Aorta (tissue), 5 donors: Measurements from ENCODE around the gene MTHFS. TPM values are rescaled to one million over a fixed set of nuclear protein-coding genes. Genes with fewer than 3 reads are reported as not detected.
"Not testable (repeated sequence)": the region's sequence is repeated elsewhere in the genome, so short reads cannot be mapped to it uniquely, and the experiment has no call there.

ENCODE experiments used
- ATAC-seq: fragments of 200-7000 bp; cut with Tn5 transposase; one replicate; pipeline ENCODE4 v1.9.1; 2022; ENCODE audit warnings: moderate library complexity; ENCODE audit not compliant: low FRiP score
- DNase-seq, 2 donors: peaks; one replicate each; pipeline ENCODE4 v3.0.0-alpha.2; 2020
- H3K27ac ChIP-seq, 2 donors: one replicate each; pipeline ENCODE4 v1.5.1; 2013; ENCODE audit warnings: low read length in 2 of 2, mild to moderate bottlenecking in 2 of 2, moderate library complexity in 2 of 2, control low read depth in 1 of 2, inconsistent platforms in 1 of 2, low read depth in 1 of 2
- H3K27me3 ChIP-seq, 2 donors: one replicate each; pipeline ENCODE4 v1.6.1; 2013; ENCODE audit warnings: control low read depth in 1 of 2, low read length in 1 of 2, mild to moderate bottlenecking in 1 of 2, moderate library complexity in 1 of 2; ENCODE audit not compliant: insufficient read depth in 2 of 2, control insufficient read depth in 1 of 2
- H3K36me3 ChIP-seq, 2 donors: one replicate each; pipeline ENCODE4 v1.6.1; 2013; ENCODE audit warnings: control low read depth in 1 of 2, low read length in 1 of 2, mild to moderate bottlenecking in 1 of 2; ENCODE audit not compliant: insufficient read depth in 2 of 2, control insufficient read depth in 1 of 2
- H3K4me1 ChIP-seq, 2 donors: one replicate each; pipeline ENCODE4 v1.6.1; 2013; ENCODE audit warnings: low read length in 2 of 2, control low read depth in 1 of 2, mild to moderate bottlenecking in 1 of 2, moderate library complexity in 1 of 2; ENCODE audit not compliant: insufficient read depth in 2 of 2, control insufficient read depth in 1 of 2
- H3K4me3 ChIP-seq, 2 donors: one replicate each; pipeline ENCODE4 v1.5.1; 2013; ENCODE audit warnings: low read length in 2 of 2, control low read depth in 1 of 2, mild to moderate bottlenecking in 1 of 2
- H3K9me3 ChIP-seq: one replicate; pipeline ENCODE4 v1.6.1; 2013; ENCODE audit warnings: mild to moderate bottlenecking, low read length; ENCODE audit not compliant: control insufficient read depth
- WGBS, 2 donors: extraction: QIAGEN DNeasy Blood & Tissue Kit; methylation state at CpG; one replicate each; pipeline ENCODE4 v1.1.7; 2013; 5-methylcytosine and 5-hydroxymethylcytosine counted together
- intact Hi-C, 2 donors: fragments of 100-400 bp; cut with DNase I; formaldehyde crosslinking; loops; one replicate each; pipeline versions ENCODE4 v1.14.2 to v1.15.0; 2022
- long read RNA-seq, 2 donors: library from polyadenylated mRNA; unstranded; transcript quantifications; one replicate each; pipeline ENCODE4 v2.0.0, GENCODE V29; 2020 to 2021
- polyA plus RNA-seq, 2 donors: library from polyadenylated mRNA; stranded (reverse); fragments of 200-250 nt; gene quantifications; one replicate each; pipeline ENCODE4 v1.2.3, GENCODE V29; 2013
- total RNA-seq, 2 donors: library from RNA; stranded (reverse); fragmentation: NEBNext Ultra II Directional; extraction: Animal tissue kit (Norgen Biotek cat#: 25700); gene quantifications; one replicate each; pipeline ENCODE4 v1.2.1, GENCODE V29; 2021
- donor health status: healthy with polysubstance abuse.
- donor health status: Bipolar disorder and iron deficiency.
- donor health status: DM: no; HTN: no; CAD: no.
- donor health status: DM: no; HTN: no; CAD: no.
- donor health status: DM: yes; HTN: yes; CAD: no.

The MTHFS gene
- total RNA-seq (10 to 100 TPM in 1 of 2 donors, 1 to 10 TPM in 1; 8.6 to 15.4 TPM), polyA plus RNA-seq (10 to 100 TPM; 22.7 to 50.2 TPM)
- long read RNA-seq, donor 1, partial matches to known transcripts: 0 of 7 reads
- long read RNA-seq, donor 1, other reads (novel, unspliced or antisense): 1 of 7 reads
- long read RNA-seq, donor 2, transcript MTHFS-201 (3 exons, 907 nt): major isoform, 6 of 9 reads
- long read RNA-seq, donor 2, partial matches to known transcripts: 1 of 9 reads
- long read RNA-seq, donor 2, other reads (novel, unspliced or antisense): 2 of 9 reads

DNA sequence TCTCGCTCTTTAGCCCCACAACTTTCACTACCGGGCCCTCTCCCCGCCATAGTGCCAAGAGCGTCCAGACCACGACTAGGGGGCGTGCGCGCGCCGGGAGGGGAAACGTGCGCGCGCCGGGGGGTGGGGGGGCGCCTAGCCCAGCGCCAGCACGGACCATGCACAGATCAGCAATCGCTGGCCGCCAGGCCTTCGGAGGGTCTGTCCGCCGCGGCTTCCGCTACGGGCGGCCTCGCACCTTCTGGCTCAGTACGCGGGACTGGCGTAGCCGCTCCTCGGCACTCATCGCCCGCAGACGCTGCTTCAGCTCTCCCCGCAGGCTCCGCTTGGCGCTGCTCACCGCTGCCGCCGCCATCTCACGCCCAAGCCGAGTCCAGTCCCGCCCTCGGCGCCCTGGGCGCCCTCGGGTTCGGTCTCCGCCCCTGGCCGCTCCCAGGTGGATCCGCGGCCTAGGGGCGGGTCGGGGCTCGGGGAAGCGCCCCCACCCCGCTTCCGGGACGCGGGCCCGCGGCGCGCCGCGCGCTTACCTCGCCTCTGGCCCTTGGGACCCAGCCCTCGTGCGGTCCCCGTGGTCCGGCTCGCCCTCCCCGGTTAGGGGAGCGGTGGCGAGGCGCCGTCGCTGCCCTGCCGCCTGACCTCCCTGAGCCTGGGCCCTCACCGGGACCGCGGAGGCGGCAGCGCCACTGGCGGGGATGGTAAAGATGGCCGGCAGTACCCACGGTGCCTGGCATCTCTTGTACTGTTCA, at the start of gene MTHFS:
Gene MTHFS (minus strand): TSS at position 381 of the 746 bp plus-strand sequence. CDS start 26 bp downstream, at position 355.
- 0 to 1% methylated on average over 82 to 90 of the region's 90 CpGs for WGBS, 2 donors

GRCh38 chr15:79944622-79945021, 47.8 kb upstream of the MTHFS start:
- Histone ChIP-seq H3K27me3 (peaks cover 0 to 2% of the 10 kb centered on the region in 2 donors), H3K4me1 (no peaks in the 10 kb centered on the region), H3K27ac (no peak overlapping the region), H3K4me3 (no peak overlapping the region), H3K9me3 (no peaks in the 10 kb centered on the region), H3K36me3 (no peaks in the 10 kb centered on the region)
- DNase-seq: no peak
- no peak for ATAC-seq
- 80 to 83% methylated on average over 7 of the region's 7 CpGs for WGBS, 2 donors
- intact Hi-C loops: no loop called here

More for the DNA sequence above, at the start of gene MTHFS:
- ATAC-seq (peak; percentile 96), DNase-seq (peak; percentile 84 to 90)
- H3K9me3 ChIP-seq: no peaks in the 10 kb centered on the region
- peak within 1 kb of the TSS; percentile 59 to 80 for H3K27ac ChIP-seq
- H3K27me3 ChIP-seq: no peaks in the 10 kb centered on the region
- H3K4me1 ChIP-seq: peaks cover 0 to 2% of the 10 kb centered on the region in 2 donors
- peaks cover 0 to 3% of the 10 kb centered on the region in 2 donors for H3K36me3 ChIP-seq
- intact Hi-C loops: loop anchor here in 1 of 2 donors (2.0 to 10.0 kb wide), 3 partner anchors 26 to 278 kb away; no protein-coding TSS in a partner anchor
- H3K4me3 ChIP-seq: peak within 1 kb of the TSS; percentile 50 to 94

DNA sequence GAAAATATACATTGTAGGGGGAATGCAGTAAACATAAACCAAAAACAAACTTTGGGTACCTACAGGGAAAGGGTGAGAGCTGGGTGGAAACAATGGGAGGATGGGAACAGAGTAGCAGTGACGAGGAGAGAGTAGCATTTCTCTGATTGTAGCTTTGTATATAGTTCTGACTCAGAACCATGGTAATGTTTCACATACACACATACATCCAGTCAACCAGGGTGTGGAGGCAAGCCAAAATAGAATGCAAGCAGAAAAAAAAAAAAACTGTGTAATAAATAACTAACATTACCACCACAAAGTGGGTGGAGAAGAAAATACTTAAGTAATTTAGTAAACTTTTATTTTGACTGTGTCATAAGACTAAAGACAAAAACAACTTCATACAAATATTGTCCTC, 47.0 kb upstream of the MTHFS start:
- no peak overlapping the region for H3K27ac ChIP-seq
- intact Hi-C loops: no loop called here
- no peak overlapping the region for H3K4me3 ChIP-seq
- 63 to 65% methylated on average over 1 of the region's 1 CpG for WGBS, 2 donors
- H3K9me3 ChIP-seq: no peaks in the 10 kb centered on the region
- no peak for ATAC-seq
- H3K36me3 ChIP-seq: no peaks in the 10 kb centered on the region
- no peak for DNase-seq
- peaks cover 0 to 2% of the 10 kb centered on the region in 2 donors for H3K27me3 ChIP-seq
- H3K4me1 ChIP-seq: no peaks in the 10 kb centered on the region

DNA sequence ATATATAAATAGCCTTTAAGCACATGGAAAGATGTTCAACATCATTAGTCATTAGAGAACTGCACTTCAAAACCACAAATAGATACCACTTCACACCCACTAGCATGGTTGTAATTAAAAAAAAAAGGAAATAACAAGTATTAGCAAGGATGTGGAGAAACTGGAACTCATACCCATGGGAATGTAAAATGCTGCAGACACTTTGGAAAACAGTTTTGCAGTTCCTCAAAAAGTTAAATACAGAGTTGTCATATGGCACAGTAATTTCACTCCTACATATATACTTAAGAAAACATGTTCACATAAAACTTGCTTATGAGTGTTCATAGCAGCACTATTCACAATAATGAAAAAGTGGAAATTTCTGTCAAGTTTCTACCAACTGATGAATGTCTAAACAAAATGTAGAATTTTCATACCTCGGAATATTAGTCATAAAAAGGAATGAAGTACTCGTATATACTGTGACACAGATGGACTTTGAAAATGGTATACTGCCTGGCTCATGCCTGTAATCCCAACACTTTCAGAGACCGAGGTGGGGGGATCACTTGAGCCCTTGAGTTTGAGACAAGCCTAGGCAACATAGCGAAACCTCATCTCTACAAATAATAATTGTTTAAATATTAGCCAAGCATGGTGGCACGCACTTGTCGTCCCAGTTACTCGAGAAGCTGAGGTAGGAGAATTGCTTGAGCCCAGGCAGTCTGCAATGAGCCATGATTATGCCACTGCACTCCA, 46.1 kb upstream of the MTHFS start:
- ATAC-seq: no peak
- H3K4me3 ChIP-seq: no peak overlapping the region
- no peaks in the 10 kb centered on the region for H3K9me3 ChIP-seq
- WGBS, 2 donors: 67 to 72% methylated on average over 7 of the region's 7 CpGs
- no peak overlapping the region for H3K27ac ChIP-seq
- no peaks in the 10 kb centered on the region for H3K4me1 ChIP-seq
- no peaks in the 10 kb centered on the region for H3K27me3 ChIP-seq
- DNase-seq: no peak
- intact Hi-C loops: no loop called here
- no peaks in the 10 kb centered on the region for H3K36me3 ChIP-seq

GRCh38 chr15:79939399-79939798, 42.6 kb upstream of the MTHFS start:
- Histone ChIP-seq H3K9me3 (no peaks in the 10 kb centered on the region), H3K27ac (no peak overlapping the region), H3K4me3 (no peak overlapping the region), H3K4me1 (no peaks in the 10 kb centered on the region), H3K27me3 (no peaks in the 10 kb centered on the region), H3K36me3 (no peaks in the 10 kb centered on the region)
- intact Hi-C loops: no loop called here
- WGBS, 2 donors: 85 to 91% methylated on average over 4 of the region's 4 CpGs
- ATAC-seq (no peak), DNase-seq (no peak)

GRCh38 chr15:79938143-79938542, 41.3 kb upstream of the MTHFS start:
- 40 to 68% methylated on average over 1 of the region's 1 CpG for WGBS, 2 donors
- H3K4me1 ChIP-seq: no peaks in the 10 kb centered on the region
- DNase-seq (no peak), ATAC-seq (no peak)
- no peaks in the 10 kb centered on the region for H3K36me3 ChIP-seq
- no peaks in the 10 kb centered on the region for H3K9me3 ChIP-seq
- H3K27ac ChIP-seq: no peak overlapping the region
- intact Hi-C loops: no loop called here
- no peaks in the 10 kb centered on the region for H3K27me3 ChIP-seq
- H3K4me3 ChIP-seq: no peak overlapping the region

DNA sequence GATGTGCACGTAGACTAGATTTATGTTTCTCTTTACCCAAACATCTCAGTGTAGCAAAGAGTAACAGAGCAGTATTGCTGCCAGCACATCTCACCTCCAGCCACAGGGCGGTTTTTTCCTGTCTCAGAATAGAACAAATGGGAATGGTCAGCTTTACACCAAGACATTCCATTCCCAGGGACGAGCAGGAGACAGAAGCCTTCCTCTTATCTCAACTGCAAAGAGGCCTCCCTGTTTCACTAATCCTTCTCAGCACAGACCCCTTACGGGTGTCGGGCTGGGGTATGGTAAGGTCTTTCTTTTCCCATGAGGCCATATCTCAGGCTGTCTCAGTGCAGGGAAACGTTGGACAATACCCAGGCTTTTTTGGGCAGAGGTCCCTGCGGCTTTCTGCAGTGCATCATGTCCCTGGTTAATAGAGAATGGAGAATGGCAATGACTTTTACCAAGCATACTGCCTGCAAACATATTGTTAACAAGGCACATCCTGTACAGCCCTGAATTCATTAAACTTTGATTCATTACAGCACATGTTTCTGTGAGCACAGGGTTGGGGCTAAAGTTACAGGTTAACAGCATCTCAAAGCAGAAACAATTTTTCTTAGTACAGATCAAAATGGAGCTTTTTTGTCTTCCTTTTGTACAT, 38.9 kb upstream of the MTHFS start:
- H3K4me3 ChIP-seq, H3K27me3 ChIP-seq, ATAC-seq, H3K36me3 ChIP-seq, H3K4me1 ChIP-seq, H3K27ac ChIP-seq, DNase-seq, H3K9me3 ChIP-seq, intact Hi-C loops: not testable (repeated sequence)
- WGBS, 2 donors: 15% methylated on average over 7 of the region's 7 CpGs

DNA sequence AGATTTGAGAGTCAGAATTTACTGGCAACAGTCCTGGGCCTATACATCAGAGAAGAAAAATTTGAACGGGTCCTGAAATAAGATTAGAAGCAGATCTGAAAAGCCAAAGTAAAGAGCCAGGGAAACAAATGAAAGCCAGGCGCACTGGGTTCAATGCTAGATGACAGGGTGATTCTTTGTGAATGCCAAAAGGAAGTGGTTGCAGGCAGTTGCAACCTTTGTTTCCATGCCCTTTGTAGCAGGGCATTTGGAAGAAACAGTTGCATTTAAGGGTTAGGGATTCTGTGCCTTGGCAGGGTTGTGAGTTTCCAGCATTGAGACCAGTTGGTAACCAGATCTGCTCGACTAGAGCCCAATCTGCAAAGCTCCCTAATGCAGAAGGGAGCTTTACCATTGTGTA, 36.4 kb upstream of the MTHFS start:
- no peaks in the 10 kb centered on the region for H3K36me3 ChIP-seq
- no peak overlapping the region for H3K4me3 ChIP-seq
- no peaks in the 10 kb centered on the region for H3K27me3 ChIP-seq
- intact Hi-C loops: no loop called here
- DNase-seq: no peak
- no peak overlapping the region for H3K27ac ChIP-seq
- ATAC-seq: no peak
- H3K9me3 ChIP-seq: no peaks in the 10 kb centered on the region
- H3K4me1 ChIP-seq: no peaks in the 10 kb centered on the region
- WGBS, 2 donors: 26 to 29% methylated on average over 3 of the region's 3 CpGs
